Ascending aorta (tissue), 2 donors: ENCODE results near the gene FOLR3. TPM values are rescaled to one million over a fixed set of nuclear protein-coding genes. Genes with fewer than 3 reads are reported as not detected.
"Not testable (repeated sequence)": the region's sequence is repeated elsewhere in the genome, so short reads cannot be mapped to it uniquely, and the experiment has no call there.

Experiments used
- DNase-seq, 2 donors: peaks; one replicate each; pipeline ENCODE4 v3.0.0-alpha.2; 2019; ENCODE audit warnings: low spot score in 2 of 2
- H3K27ac ChIP-seq, 2 donors: fragments of 200-600 bp; sonication (generic); one replicate each; pipeline ENCODE4 v1.5.1; 2016 to 2017; ENCODE audit warnings: mild to moderate bottlenecking in 1 of 2
- H3K27me3 ChIP-seq: fragments of 200-600 bp; sonication (generic); one replicate; pipeline ENCODE4 v1.5.1; 2017
- H3K36me3 ChIP-seq, 2 donors: fragments of 200-600 bp; sonication (generic); one replicate each; pipeline ENCODE4 v1.5.1; 2016
- H3K4me1 ChIP-seq, 2 donors: fragments of 200-600 bp; sonication (generic); one replicate each; pipeline ENCODE4 v1.5.1; 2016 to 2017; ENCODE audit warnings: mild to moderate bottlenecking in 1 of 2
- H3K4me3 ChIP-seq, 2 donors: fragments of 200-600 bp; sonication (generic); one replicate each; pipeline ENCODE4 v1.5.1; 2016 to 2017; ENCODE audit warnings: mild to moderate bottlenecking in 1 of 2
- H3K9me3 ChIP-seq, 2 donors: fragments of 200-600 bp; sonication (generic); one replicate each; pipeline ENCODE4 v1.5.1; 2016
- CTCF ChIP-seq, 3 experiments: fragments of 200-600 bp in 2 of 3; fragments of 450-650 bp in 1 of 3; sonication (generic) in 2 of 3; IDR thresholded peaks; one replicate each; pipeline ENCODE4 v1.5.1; 2016 to 2019; ENCODE audit warnings: antibody characterized with exemption in 3 of 3, mild to moderate bottlenecking in 1 of 3, moderate library complexity in 1 of 3
- intact Hi-C: fragments of 100-400 bp; cut with DNase I; formaldehyde crosslinking; loops from one replicate; pipeline ENCODE4 v1.15.1; 2023
- total RNA-seq: library from RNA; depleted of rRNA; stranded (reverse); fragments of >200 nt; gene quantifications from one replicate; pipeline ENCODE4 v1.1.0, GENCODE V29; 2016

FOLR3 gene
- total RNA-seq, 1 donor from 2014 or later: not detected

DNA sequence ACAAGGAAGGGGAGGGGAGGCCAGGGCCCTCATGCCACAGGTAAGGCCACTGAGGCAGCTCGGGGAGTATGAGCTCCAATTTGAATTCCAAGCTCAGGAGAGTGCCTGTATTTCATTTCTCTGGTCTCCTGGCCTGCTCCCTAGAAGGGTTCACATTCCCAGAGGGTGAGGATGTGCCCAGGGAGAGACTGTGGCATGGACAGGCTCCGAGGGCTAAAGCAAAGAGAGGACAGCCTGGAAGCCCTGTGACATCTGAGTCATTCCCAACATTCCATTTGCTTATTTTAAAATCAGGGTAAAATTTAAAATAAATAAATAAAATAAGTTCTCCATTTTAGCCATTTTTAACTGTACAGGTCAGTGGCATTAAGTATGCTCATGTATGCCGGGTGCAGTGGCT is 37.8 kb downstream of the FOLR3 start:
- H3K27ac ChIP-seq: no peak overlapping the region
- no peak for DNase-seq
- H3K4me1 ChIP-seq: no peaks in the 10 kb centered on the region
- H3K9me3 ChIP-seq: no peaks in the 10 kb centered on the region
- intact Hi-C loops: no loop called here
- H3K4me3 ChIP-seq: no peak overlapping the region
- no peaks in the 10 kb centered on the region for H3K36me3 ChIP-seq
- no peak for TF ChIP-seq CTCF (IDR thresholded peaks at IDR 0.05)
- H3K27me3 ChIP-seq: no peaks in the 10 kb centered on the region

GRCh38 chr11:72174302-72175070 is 39.0 kb downstream of the FOLR3 start:
- intact Hi-C loops: no loop called here
- Histone ChIP-seq H3K36me3 (no peaks in the 10 kb centered on the region), H3K9me3 (no peaks in the 10 kb centered on the region), H3K4me1 (no peaks in the 10 kb centered on the region), H3K27me3 (no peaks in the 10 kb centered on the region), H3K4me3 (no peak overlapping the region), H3K27ac (no peak overlapping the region)
- no peak for DNase-seq
- no peak for TF ChIP-seq CTCF (IDR thresholded peaks at IDR 0.05)

DNA sequence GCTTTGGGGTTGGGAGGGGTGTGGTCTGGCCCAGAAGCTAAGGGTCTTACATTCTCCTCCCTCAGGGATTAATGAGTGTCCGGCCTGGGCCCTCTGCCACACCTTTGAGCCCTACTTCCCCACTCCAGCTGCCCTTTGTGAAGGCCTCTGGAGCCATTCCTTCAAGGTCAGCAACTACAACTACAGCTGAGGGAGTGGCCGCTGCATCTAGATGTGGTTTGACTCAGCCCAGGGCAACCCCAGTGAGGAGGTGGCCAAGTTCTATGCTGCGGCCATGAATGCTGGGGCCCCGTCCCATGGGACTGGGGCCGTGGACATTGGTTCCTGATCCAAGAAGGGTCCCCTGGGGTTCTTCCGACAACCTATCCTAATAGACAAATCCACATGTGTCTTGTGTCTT is 42.1 kb downstream of the FOLR3 start:
- no peaks in the 10 kb centered on the region for H3K36me3 ChIP-seq
- intact Hi-C loops: no loop called here
- no peaks in the 10 kb centered on the region for H3K4me1 ChIP-seq

DNA sequence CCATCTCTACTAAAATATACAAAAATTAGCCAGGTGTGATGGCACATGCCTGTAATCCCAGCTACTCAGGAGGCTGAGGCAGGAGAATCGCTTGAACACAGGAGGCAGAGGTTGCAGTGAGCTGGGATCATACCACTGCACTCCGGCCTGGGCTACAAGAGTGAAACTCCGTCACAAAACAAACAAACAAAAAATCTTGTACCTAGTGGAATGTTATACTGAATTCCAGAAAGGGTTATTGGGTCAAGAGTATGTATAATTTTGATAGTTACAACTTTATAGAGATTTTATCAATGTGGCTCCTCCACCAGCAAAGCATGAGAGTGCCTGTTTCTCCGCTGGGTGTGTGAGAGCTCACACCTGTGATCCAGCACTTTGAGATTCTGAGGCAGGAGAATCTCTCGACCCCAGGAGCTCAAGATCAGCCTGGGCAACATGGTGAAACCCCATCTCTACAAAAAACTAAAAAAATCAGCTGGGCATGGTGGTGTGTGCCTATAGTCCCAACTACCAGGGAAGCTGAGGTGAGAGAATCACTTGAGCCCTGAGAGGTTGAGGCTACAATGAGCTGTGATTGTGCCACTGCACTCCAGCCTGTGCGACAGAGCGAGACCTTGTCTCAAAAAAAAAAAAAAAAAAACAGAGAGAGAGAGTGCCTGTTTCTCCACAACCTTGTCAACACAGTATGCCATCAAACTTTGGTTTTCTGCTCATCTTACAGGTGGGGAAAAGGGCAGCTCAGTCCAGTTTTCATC is 43.7 kb downstream of the FOLR3 start:
- intact Hi-C loops: no loop called here
- Histone ChIP-seq H3K9me3 (no peaks in the 10 kb centered on the region), H3K4me1 (no peaks in the 10 kb centered on the region), H3K27me3 (no peaks in the 10 kb centered on the region), H3K36me3 (no peaks in the 10 kb centered on the region), H3K4me3 (no peak overlapping the region), H3K27ac (no peak overlapping the region)
- DNase-seq: no peak
- no peak for TF ChIP-seq CTCF (IDR thresholded peaks at IDR 0.05)

More for the DNA sequence above, 42.1 kb downstream of the FOLR3 start:
- no peak overlapping the region for H3K4me3 ChIP-seq
- no peaks in the 10 kb centered on the region for H3K9me3 ChIP-seq
- no peaks in the 10 kb centered on the region for H3K27me3 ChIP-seq
- TF ChIP-seq CTCF (IDR thresholded peaks at IDR 0.05): no peak
- DNase-seq: no peak
- no peak overlapping the region for H3K27ac ChIP-seq

DNA sequence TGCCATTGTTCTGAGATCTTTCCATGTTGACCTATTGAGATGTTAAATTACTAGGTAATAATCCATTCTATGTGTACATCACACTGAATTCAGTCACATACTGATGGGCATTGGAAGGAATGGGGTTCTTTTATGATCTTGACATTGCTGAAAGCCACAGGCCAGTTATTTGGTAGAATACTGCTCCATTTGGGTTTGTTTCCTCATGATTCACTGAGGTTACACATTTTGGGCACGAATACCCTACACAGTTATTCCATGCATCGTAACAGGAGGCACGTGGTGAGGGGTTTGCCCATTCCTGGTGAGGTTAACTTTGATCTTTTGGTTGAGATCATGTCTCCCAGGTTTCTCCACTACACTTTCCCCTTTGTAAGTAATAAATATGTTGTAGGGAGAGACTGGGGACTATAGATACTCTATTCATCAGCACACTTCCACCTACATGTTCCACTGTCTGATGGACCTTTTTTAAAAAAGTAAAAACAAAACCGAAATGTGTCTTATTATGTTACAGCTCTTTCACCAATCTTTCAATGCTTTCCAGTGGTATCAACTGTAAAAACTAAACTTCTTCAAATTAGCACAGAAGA is 44.4 kb downstream of the FOLR3 start:
- no peak for TF ChIP-seq CTCF (IDR thresholded peaks at IDR 0.05)
- no peak overlapping the region for H3K4me3 ChIP-seq
- no peaks in the 10 kb centered on the region for H3K36me3 ChIP-seq
- intact Hi-C loops: no loop called here
- DNase-seq: no peak
- H3K27ac ChIP-seq: no peak overlapping the region
- H3K4me1 ChIP-seq: no peaks in the 10 kb centered on the region
- H3K27me3 ChIP-seq: no peaks in the 10 kb centered on the region
- no peaks in the 10 kb centered on the region for H3K9me3 ChIP-seq

- H3K27me3 ChIP-seq, H3K36me3 ChIP-seq, intact Hi-C loops, H3K4me1 ChIP-seq, H3K4me3 ChIP-seq, DNase-seq, H3K27ac ChIP-seq, H3K9me3 ChIP-seq: not testable (repeated sequence)
These were observed 45.5 kb downstream of the FOLR3 start for GRCh38 chr11:72180892-72181552.

- intact Hi-C loops, H3K36me3 ChIP-seq, H3K9me3 ChIP-seq, H3K27me3 ChIP-seq, H3K4me1 ChIP-seq, H3K4me3 ChIP-seq, DNase-seq, H3K27ac ChIP-seq: not testable (repeated sequence)
These were observed 46.0 kb downstream of the FOLR3 start for GRCh38 chr11:72181553-72181958.
